ENCODE results near the gene CNBD2. TPM values are rescaled to one million over a fixed set of nuclear protein-coding genes. Genes with fewer than 3 reads are reported as not detected.

The CNBD2 gene
- total and polyA plus RNA-seq, 9 donors: 0.15 to 5.5 (median 0.37) TPM

GRCh38 chr20:35972462-35972861, 4.1 kb downstream of the CNBD2 start:
- H3K4me3 ChIP-seq (ENCODE audit: low read length): no peak overlapping the region
- peak; percentile 61 for DNase-seq
- peak overlapping the region; percentile 35 for H3K27ac ChIP-seq (ENCODE audit: low read length)
- peaks cover 3% of the 10 kb centered on the region for H3K4me1 ChIP-seq (ENCODE audit: control insufficient read depth, insufficient read depth, low read length)
- 55% methylated on average over 3 of the region's 4 CpGs for WGBS (ENCODE audit: insufficient coverage)
- no peaks in the 10 kb centered on the region for H3K36me3 ChIP-seq (ENCODE audit: control insufficient read depth, insufficient read depth, low read length)
- peaks cover 6% of the 10 kb centered on the region for H3K9me3 ChIP-seq (replicated peaks; ENCODE audit: control insufficient read depth, low read depth, low read length)
- no peaks in the 10 kb centered on the region for H3K27me3 ChIP-seq (ENCODE audit: control insufficient read depth, insufficient read depth, low read length)

- 76% methylated on average over 4 of the region's 4 CpGs for WGBS (ENCODE audit: insufficient coverage)
Observed at GRCh38 chr20:35974256-35974655, 5.9 kb downstream of the CNBD2 start.

GRCh38 chr20:35975576-35976373, 7.4 kb downstream of the CNBD2 start:
- Histone ChIP-seq H3K27me3 (ENCODE audit: control insufficient read depth, insufficient read depth, low read length) (no peaks in the 10 kb centered on the region), H3K36me3 (ENCODE audit: control insufficient read depth, insufficient read depth, low read length) (no peaks in the 10 kb centered on the region), H3K27ac (ENCODE audit: low read length) (no peak overlapping the region), H3K4me3 (ENCODE audit: low read length) (no peak overlapping the region), H3K9me3 (replicated peaks; ENCODE audit: control insufficient read depth, low read depth, low read length) (peaks cover 6% of the 10 kb centered on the region), H3K4me1 (ENCODE audit: control insufficient read depth, insufficient read depth, low read length) (peaks cover 3% of the 10 kb centered on the region)
- DNase-seq: no peak
- WGBS (ENCODE audit: insufficient coverage): 66% methylated on average over 6 of the region's 9 CpGs

More at GRCh38 chr20:35974256-35974655, 5.9 kb downstream of the CNBD2 start:
- Histone ChIP-seq H3K27ac (ENCODE audit: low read length) (no peak overlapping the region), H3K27me3 (ENCODE audit: control insufficient read depth, insufficient read depth, low read length) (no peaks in the 10 kb centered on the region), H3K36me3 (ENCODE audit: control insufficient read depth, insufficient read depth, low read length) (no peaks in the 10 kb centered on the region), H3K4me1 (ENCODE audit: control insufficient read depth, insufficient read depth, low read length) (peaks cover 3% of the 10 kb centered on the region), H3K4me3 (ENCODE audit: low read length) (no peak overlapping the region), H3K9me3 (replicated peaks; ENCODE audit: control insufficient read depth, low read depth, low read length) (peaks cover 6% of the 10 kb centered on the region)
- DNase-seq: no peak

GRCh38 chr20:35978041-35978513, 9.7 kb downstream of the CNBD2 start:
- Histone ChIP-seq H3K27me3 (ENCODE audit: control insufficient read depth, insufficient read depth, low read length) (no peaks in the 10 kb centered on the region), H3K27ac (ENCODE audit: low read length) (no peak overlapping the region), H3K4me3 (ENCODE audit: low read length) (no peak overlapping the region), H3K4me1 (ENCODE audit: control insufficient read depth, insufficient read depth, low read length) (no peaks in the 10 kb centered on the region), H3K36me3 (ENCODE audit: control insufficient read depth, insufficient read depth, low read length) (no peaks in the 10 kb centered on the region), H3K9me3 (replicated peaks; ENCODE audit: control insufficient read depth, low read depth, low read length) (no peaks in the 10 kb centered on the region)
- no peak for DNase-seq
- WGBS (ENCODE audit: insufficient coverage): 81% methylated on average over 7 of the region's 9 CpGs

GRCh38 chr20:35979544-35979943, 11.2 kb downstream of the CNBD2 start:
- Histone ChIP-seq H3K27ac (ENCODE audit: low read length) (no peak overlapping the region), H3K4me1 (ENCODE audit: control insufficient read depth, insufficient read depth, low read length) (no peaks in the 10 kb centered on the region), H3K9me3 (replicated peaks; ENCODE audit: control insufficient read depth, low read depth, low read length) (no peaks in the 10 kb centered on the region), H3K36me3 (ENCODE audit: control insufficient read depth, insufficient read depth, low read length) (no peaks in the 10 kb centered on the region), H3K4me3 (ENCODE audit: low read length) (no peak overlapping the region), H3K27me3 (ENCODE audit: control insufficient read depth, insufficient read depth, low read length) (no peaks in the 10 kb centered on the region)
- DNase-seq: no peak
- WGBS (ENCODE audit: insufficient coverage): 29% methylated on average over 3 of the region's 5 CpGs

- H3K4me3 ChIP-seq (ENCODE audit: low read length): no peak overlapping the region
- H3K36me3 ChIP-seq (ENCODE audit: control insufficient read depth, insufficient read depth, low read length): no peaks in the 10 kb centered on the region
- no peak for DNase-seq
- WGBS (ENCODE audit: insufficient coverage): 80% methylated on average over 2 of the region's 3 CpGs
- no peak overlapping the region for H3K27ac ChIP-seq (ENCODE audit: low read length)
- no peaks in the 10 kb centered on the region for H3K4me1 ChIP-seq (ENCODE audit: control insufficient read depth, insufficient read depth, low read length)
- no peaks in the 10 kb centered on the region for H3K9me3 ChIP-seq (replicated peaks; ENCODE audit: control insufficient read depth, low read depth, low read length)
- no peaks in the 10 kb centered on the region for H3K27me3 ChIP-seq (ENCODE audit: control insufficient read depth, insufficient read depth, low read length)
Observed at GRCh38 chr20:35981969-35982368, 13.6 kb downstream of the CNBD2 start.

- WGBS (ENCODE audit: insufficient coverage): 60% methylated on average over 1 of the region's 6 CpGs
- no peaks in the 10 kb centered on the region for H3K27me3 ChIP-seq (ENCODE audit: control insufficient read depth, insufficient read depth, low read length)
Observed at GRCh38 chr20:35984382-35984781, 16.0 kb downstream of the CNBD2 start.

GRCh38 chr20:35985806-35986205, 17.4 kb downstream of the CNBD2 start:
- H3K27me3 ChIP-seq (ENCODE audit: control insufficient read depth, insufficient read depth, low read length): no peaks in the 10 kb centered on the region
- H3K27ac ChIP-seq (ENCODE audit: low read length): no peak overlapping the region
- H3K36me3 ChIP-seq (ENCODE audit: control insufficient read depth, insufficient read depth, low read length): no peaks in the 10 kb centered on the region
- no peaks in the 10 kb centered on the region for H3K4me1 ChIP-seq (ENCODE audit: control insufficient read depth, insufficient read depth, low read length)
- no peaks in the 10 kb centered on the region for H3K9me3 ChIP-seq (replicated peaks; ENCODE audit: control insufficient read depth, low read depth, low read length)
- H3K4me3 ChIP-seq (ENCODE audit: low read length): no peak overlapping the region
- no CpG with 5 or more reads among the region's 2 CpGs for whole genome bisulfite sequencing (ENCODE audit: insufficient coverage)
- no peak for DNase-seq

More at GRCh38 chr20:35984382-35984781, 16.0 kb downstream of the CNBD2 start:
- no peaks in the 10 kb centered on the region for H3K9me3 ChIP-seq (replicated peaks; ENCODE audit: control insufficient read depth, low read depth, low read length)
- no peak for DNase-seq
- no peak overlapping the region for H3K4me3 ChIP-seq (ENCODE audit: low read length)
- H3K36me3 ChIP-seq (ENCODE audit: control insufficient read depth, insufficient read depth, low read length): no peaks in the 10 kb centered on the region
- H3K4me1 ChIP-seq (ENCODE audit: control insufficient read depth, insufficient read depth, low read length): no peaks in the 10 kb centered on the region
- H3K27ac ChIP-seq (ENCODE audit: low read length): no peak overlapping the region

GRCh38 chr20:35988910-35989463, 20.6 kb downstream of the CNBD2 start:
- H3K4me3 ChIP-seq (ENCODE audit: low read length): no peak overlapping the region
- no CpG with 5 or more reads among the region's 2 CpGs for WGBS (ENCODE audit: insufficient coverage)
- no peak for DNase-seq
- no peaks in the 10 kb centered on the region for H3K36me3 ChIP-seq (ENCODE audit: control insufficient read depth, insufficient read depth, low read length)
- no peaks in the 10 kb centered on the region for H3K9me3 ChIP-seq (replicated peaks; ENCODE audit: control insufficient read depth, low read depth, low read length)
- no peaks in the 10 kb centered on the region for H3K4me1 ChIP-seq (ENCODE audit: control insufficient read depth, insufficient read depth, low read length)
- no peaks in the 10 kb centered on the region for H3K27me3 ChIP-seq (ENCODE audit: control insufficient read depth, insufficient read depth, low read length)
- H3K27ac ChIP-seq (ENCODE audit: low read length): no peak overlapping the region

- WGBS (ENCODE audit: insufficient coverage): no CpG with 5 or more reads among the region's 3 CpGs
- peak; percentile 25 for DNase-seq
- no peaks in the 10 kb centered on the region for H3K9me3 ChIP-seq (replicated peaks; ENCODE audit: control insufficient read depth, low read depth, low read length)
- no peak overlapping the region for H3K4me3 ChIP-seq (ENCODE audit: low read length)
- no peaks in the 10 kb centered on the region for H3K27me3 ChIP-seq (ENCODE audit: control insufficient read depth, insufficient read depth, low read length)
- H3K4me1 ChIP-seq (ENCODE audit: control insufficient read depth, insufficient read depth, low read length): no peaks in the 10 kb centered on the region
- H3K36me3 ChIP-seq (ENCODE audit: control insufficient read depth, insufficient read depth, low read length): no peaks in the 10 kb centered on the region
- no peak overlapping the region for H3K27ac ChIP-seq (ENCODE audit: low read length)
Observed at GRCh38 chr20:35991142-35991771, 22.9 kb downstream of the CNBD2 start.
